Measurements from ENCODE around the gene BTBD2.

Gene BTBD2

GRCh38 chr19:1968279-1969175 is 47.0 kb downstream of the BTBD2 start:
- FAIRE-seq (no peak), DNase-seq (ENCODE audit: insufficient read length, low spot score) (no peak)

GRCh38 chr19:1967087-1967608 is 48.4 kb downstream of the BTBD2 start:
- DNase-seq (ENCODE audit: insufficient read length, low spot score), result no peak
- no peak for FAIRE-seq

- no peak for FAIRE-seq
- DNase-seq (ENCODE audit: insufficient read length, low spot score), result no peak
These were observed 52.8 kb downstream of the BTBD2 start for GRCh38 chr19:1962674-1963073.

GRCh38 chr19:1961000-1961883 is 54.3 kb downstream of the BTBD2 start:
- FAIRE-seq, result no peak
- DNase-seq (ENCODE audit: insufficient read length, low spot score), result no peak

- FAIRE-seq (no peak), DNase-seq (ENCODE audit: insufficient read length, low spot score) (no peak)
These were observed 55.5 kb downstream of the BTBD2 start for GRCh38 chr19:1959928-1960589.

GRCh38 chr19:1957562-1958248 is 57.8 kb downstream of the BTBD2 start:
- FAIRE-seq (no peak), DNase-seq (ENCODE audit: insufficient read length, low spot score) (no peak)

GRCh38 chr19:1956868-1957492 is 58.5 kb downstream of the BTBD2 start:
- DNase-seq (ENCODE audit: insufficient read length, low spot score) (no peak), FAIRE-seq (no peak)

GRCh38 chr19:1956122-1956494 is 59.4 kb downstream of the BTBD2 start:
- DNase-seq (ENCODE audit: insufficient read length, low spot score), result no peak
- FAIRE-seq, result no peak

- DNase-seq (ENCODE audit: insufficient read length, low spot score) (no peak), FAIRE-seq (no peak)
These were observed 60.1 kb downstream of the BTBD2 start for GRCh38 chr19:1955171-1956121.

- FAIRE-seq (no peak), DNase-seq (ENCODE audit: insufficient read length, low spot score) (no peak)
These were observed 61.0 kb downstream of the BTBD2 start for GRCh38 chr19:1954532-1954933.

GRCh38 chr19:1953441-1954094 is 61.9 kb downstream of the BTBD2 start:
- no peak for FAIRE-seq
- DNase-seq (ENCODE audit: insufficient read length, low spot score), result no peak

GRCh38 chr19:1953037-1953436 is 62.5 kb downstream of the BTBD2 start:
- FAIRE-seq, result no peak
- no peak for DNase-seq (ENCODE audit: insufficient read length, low spot score)

GRCh38 chr19:1952635-1953034 is 62.9 kb downstream of the BTBD2 start:
- DNase-seq (ENCODE audit: insufficient read length, low spot score) (no peak), FAIRE-seq (no peak)

GRCh38 chr19:1950640-1951039 is 64.9 kb downstream of the BTBD2 start:
- DNase-seq (ENCODE audit: insufficient read length, low spot score) (no peak), FAIRE-seq (no peak)

- DNase-seq (ENCODE audit: insufficient read length, low spot score), result no peak
- no peak for FAIRE-seq
These were observed 66.0 kb downstream of the BTBD2 start for GRCh38 chr19:1949304-1950101.

- FAIRE-seq (no peak), DNase-seq (ENCODE audit: insufficient read length, low spot score) (no peak)
These were observed 67.8 kb downstream of the BTBD2 start for GRCh38 chr19:1947651-1948209.

GRCh38 chr19:1945899-1946298 is 69.6 kb downstream of the BTBD2 start:
- peak; percentile 51 for DNase-seq (ENCODE audit: insufficient read length, low spot score)
- FAIRE-seq, result no peak

Data from HTR-8/SVneo (cell line).